Lower leg skin (tissue), 3 donors: ENCODE data around the gene BRMS1.

Experiments
- CTCF ChIP-seq, 3 donors: fragments of 450-650 bp; IDR thresholded peaks; one replicate each; pipeline ENCODE4 v1.5.1; 2016; ENCODE audit warnings: antibody characterized with exemption in 3 of 3, mild to moderate bottlenecking in 3 of 3, moderate library complexity in 2 of 3
- POLR2A ChIP-seq, 2 donors: fragments of 450-650 bp; IDR thresholded peaks; one replicate each; pipeline ENCODE4 v1.6.1; 2016 to 2017; ENCODE audit warnings: antibody characterized with exemption in 2 of 2, mild to moderate bottlenecking in 1 of 2, moderate library complexity in 1 of 2

GRCh38 chr11:66328031-66328301 lies 16.9 kb downstream of the BRMS1 start:
- no peak for TF ChIP-seq CTCF (IDR thresholded peaks at IDR 0.05)
- TF ChIP-seq POLR2A (IDR thresholded peaks at IDR 0.05), result no peak
